Skeletal muscle satellite cell (primary cell): ENCODE results near the gene ONECUT3.

Experiments
- H3K27me3 ChIP-seq: 2 replicates; pipeline ENCODE4 v1.7.0; 2013; ENCODE audit warnings: low read length; ENCODE audit not compliant: control insufficient read depth, insufficient read depth
- H3K36me3 ChIP-seq: 2 replicates; pipeline ENCODE4 v1.7.0; 2013; ENCODE audit warnings: mild to moderate bottlenecking, control low read depth, low read length; ENCODE audit not compliant: insufficient read depth
- H3K4me1 ChIP-seq: 2 replicates; pipeline ENCODE4 v1.7.0; 2013; ENCODE audit warnings: low read length; ENCODE audit not compliant: control insufficient read depth, insufficient read depth
- H3K4me2 ChIP-seq: 2 replicates; pipeline ENCODE4 v1.7.0; 2013; ENCODE audit warnings: mild to moderate bottlenecking, low read length
- H3K4me3 ChIP-seq: 2 replicates; pipeline ENCODE4 v1.7.0; 2013; ENCODE audit warnings: low read length
- H3K9ac ChIP-seq: 2 replicates; pipeline ENCODE4 v1.7.0; 2013; ENCODE audit warnings: mild to moderate bottlenecking, low read depth, low read length, moderate library complexity
- H3K9me3 ChIP-seq: replicated peaks from 2 replicates; pipeline ENCODE4 v1.7.0; 2013; ENCODE audit warnings: mild to moderate bottlenecking, control low read depth, low read length

ONECUT3 gene

GRCh38 chr19:1751367-1752008 is 1.8 kb upstream of the ONECUT3 start:
- Histone ChIP-seq H3K9ac (no peak overlapping the region), H3K4me2 (no peak overlapping the region), H3K4me3 (no peak overlapping the region), H3K4me1 (peaks cover 17% of the 10 kb centered on the region), H3K36me3 (no peaks in the 10 kb centered on the region), H3K9me3 (no peaks in the 10 kb centered on the region), H3K27me3 (peaks cover 79% of the 10 kb centered on the region)

GRCh38 chr19:1752009-1752756 is 1.1 kb upstream of the ONECUT3 start:
- Histone ChIP-seq H3K9me3 (no peaks in the 10 kb centered on the region), H3K27me3 (peaks cover 80% of the 10 kb centered on the region), H3K36me3 (no peaks in the 10 kb centered on the region), H3K4me2 (no peak overlapping the region), H3K4me1 (peaks cover 13% of the 10 kb centered on the region), H3K9ac (no peak overlapping the region), H3K4me3 (no peak overlapping the region)

GRCh38 chr19:1754018-1754635 is 821 bp downstream of the ONECUT3 start:
- Histone ChIP-seq H3K27me3 (peaks cover 82% of the 10 kb centered on the region), H3K9me3 (no peaks in the 10 kb centered on the region), H3K4me2 (no peak overlapping the region), H3K4me3 (no peak overlapping the region), H3K4me1 (no peaks in the 10 kb centered on the region), H3K9ac (no peak overlapping the region), H3K36me3 (no peaks in the 10 kb centered on the region)

GRCh38 chr19:1754636-1755466 is 1.5 kb downstream of the ONECUT3 start:
- Histone ChIP-seq H3K9ac (no peak overlapping the region), H3K9me3 (no peaks in the 10 kb centered on the region), H3K36me3 (no peaks in the 10 kb centered on the region), H3K27me3 (peaks cover 83% of the 10 kb centered on the region), H3K4me1 (no peaks in the 10 kb centered on the region), H3K4me3 (no peak overlapping the region), H3K4me2 (no peak overlapping the region)

GRCh38 chr19:1755467-1756171 is 2.3 kb downstream of the ONECUT3 start:
- Histone ChIP-seq H3K4me1 (no peaks in the 10 kb centered on the region), H3K4me3 (no peak overlapping the region), H3K9me3 (no peaks in the 10 kb centered on the region), H3K4me2 (no peak overlapping the region), H3K9ac (no peak overlapping the region), H3K36me3 (no peaks in the 10 kb centered on the region), H3K27me3 (peaks cover 83% of the 10 kb centered on the region)

- no peak overlapping the region for H3K4me2 ChIP-seq
- peaks cover 83% of the 10 kb centered on the region for H3K27me3 ChIP-seq
- no peaks in the 10 kb centered on the region for H3K4me1 ChIP-seq
- no peak overlapping the region for H3K9ac ChIP-seq
- no peak overlapping the region for H3K4me3 ChIP-seq
- no peaks in the 10 kb centered on the region for H3K36me3 ChIP-seq
- no peaks in the 10 kb centered on the region for H3K9me3 ChIP-seq
Measured at GRCh38 chr19:1756264-1756663, 3.0 kb downstream of the ONECUT3 start.

- no peak overlapping the region for H3K4me3 ChIP-seq
- no peak overlapping the region for H3K4me2 ChIP-seq
- no peaks in the 10 kb centered on the region for H3K4me1 ChIP-seq
- peaks cover 83% of the 10 kb centered on the region for H3K27me3 ChIP-seq
- H3K9me3 ChIP-seq, result no peaks in the 10 kb centered on the region
- H3K9ac ChIP-seq, result no peak overlapping the region
- H3K36me3 ChIP-seq, result no peaks in the 10 kb centered on the region
Measured at GRCh38 chr19:1756705-1757465, 3.6 kb downstream of the ONECUT3 start.

- H3K27me3 ChIP-seq, result peaks cover 82% of the 10 kb centered on the region
- no peaks in the 10 kb centered on the region for H3K4me1 ChIP-seq
- H3K4me3 ChIP-seq, result no peak overlapping the region
- no peak overlapping the region for H3K4me2 ChIP-seq
- no peaks in the 10 kb centered on the region for H3K36me3 ChIP-seq
- H3K9me3 ChIP-seq, result no peaks in the 10 kb centered on the region
- H3K9ac ChIP-seq, result no peak overlapping the region
Measured at GRCh38 chr19:1757468-1758230, 4.3 kb downstream of the ONECUT3 start.

- no peak overlapping the region for H3K4me3 ChIP-seq
- no peaks in the 10 kb centered on the region for H3K4me1 ChIP-seq
- no peak overlapping the region for H3K9ac ChIP-seq
- no peaks in the 10 kb centered on the region for H3K36me3 ChIP-seq
- no peaks in the 10 kb centered on the region for H3K9me3 ChIP-seq
- peaks cover 79% of the 10 kb centered on the region for H3K27me3 ChIP-seq
- no peak overlapping the region for H3K4me2 ChIP-seq
Measured at GRCh38 chr19:1758231-1758577, 4.9 kb downstream of the ONECUT3 start.
